ENCODE results near the gene TRABD2A.
A peak's percentile ranks its signal among the peaks of the same experiment; 100 is the strongest.

DNA sequence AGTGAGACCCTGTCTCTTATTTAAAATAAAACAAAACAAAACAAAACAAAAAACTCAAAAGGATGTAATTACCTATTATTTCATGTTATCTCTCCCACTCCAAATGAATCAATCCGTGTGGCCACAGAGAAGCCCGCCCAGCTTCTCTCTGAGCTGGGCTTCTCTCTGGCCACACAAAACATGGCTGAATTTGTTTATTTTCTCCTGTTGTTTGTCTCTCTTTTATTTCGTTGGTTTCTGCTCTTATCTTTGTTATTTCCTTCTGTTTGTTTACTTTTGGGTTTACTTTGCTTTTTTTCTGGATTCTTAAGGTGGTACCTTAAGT, 1.5 kb upstream of the TRABD2A start:
- TF ChIP-seq, protein P1, sequence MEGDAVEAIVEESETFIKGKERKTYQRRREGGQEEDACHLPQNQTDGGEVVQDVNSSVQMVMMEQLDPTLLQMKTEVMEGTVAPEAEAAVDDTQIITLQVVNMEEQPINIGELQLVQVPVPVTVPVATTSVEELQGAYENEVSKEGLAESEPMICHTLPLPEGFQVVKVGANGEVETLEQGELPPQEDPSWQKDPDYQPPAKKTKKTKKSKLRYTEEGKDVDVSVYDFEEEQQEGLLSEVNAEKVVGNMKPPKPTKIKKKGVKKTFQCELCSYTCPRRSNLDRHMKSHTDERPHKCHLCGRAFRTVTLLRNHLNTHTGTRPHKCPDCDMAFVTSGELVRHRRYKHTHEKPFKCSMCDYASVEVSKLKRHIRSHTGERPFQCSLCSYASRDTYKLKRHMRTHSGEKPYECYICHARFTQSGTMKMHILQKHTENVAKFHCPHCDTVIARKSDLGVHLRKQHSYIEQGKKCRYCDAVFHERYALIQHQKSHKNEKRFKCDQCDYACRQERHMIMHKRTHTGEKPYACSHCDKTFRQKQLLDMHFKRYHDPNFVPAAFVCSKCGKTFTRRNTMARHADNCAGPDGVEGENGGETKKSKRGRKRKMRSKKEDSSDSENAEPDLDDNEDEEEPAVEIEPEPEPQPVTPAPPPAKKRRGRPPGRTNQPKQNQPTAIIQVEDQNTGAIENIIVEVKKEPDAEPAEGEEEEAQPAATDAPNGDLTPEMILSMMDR (IDR thresholded peaks at IDR 0.05): peak; percentile 7
- TF ChIP-seq ZFX (IDR thresholded peaks at IDR 0.05; ENCODE audit: borderline replicate concordance): no peak

Measured in 22Rv1 (cell line).